Keratinocyte (primary cell): ENCODE measurements around the gene MAP4K2. TPM values are rescaled to one million over a fixed set of nuclear protein-coding genes. Genes with fewer than 3 reads are reported as not detected.

Source experiments
- DNase-seq: peaks from one replicate; pipeline ENCODE4 v3.0.0-alpha.2; 2011; ENCODE audit warnings: low read depth, missing footprints, low spot score
- FAIRE-seq: peaks from 2 replicates; lab custom pipeline; 2011; peaks lifted over from hg19 to GRCh38; lab: Jason Lieb, UNC
- H2AFZ ChIP-seq: 2 replicates; pipeline ENCODE4 v1.6.0; 2012; ENCODE audit warnings: low read length, control low read depth, inconsistent platforms; ENCODE audit not compliant: control insufficient read depth
- H3K27ac ChIP-seq: 2 replicates; pipeline ENCODE4 v1.5.1; 2011; ENCODE audit warnings: low read length; ENCODE audit not compliant: control insufficient read depth, insufficient read depth
- H3K27me3 ChIP-seq: 3 replicates; pipeline ENCODE4 v1.6.0; 2011; ENCODE audit warnings: low read length; ENCODE audit not compliant: control insufficient read depth, insufficient read depth; ENCODE audit errors: extremely low read depth
- H3K36me3 ChIP-seq, 2 experiments: 2 replicates in 1 of 2; 3 replicates in 1 of 2; pipeline ENCODE4 v1.5.1; 2011; ENCODE audit warnings: low read length in 2 of 2, mild to moderate bottlenecking in 1 of 2; ENCODE audit not compliant: control insufficient read depth in 2 of 2, insufficient read depth in 2 of 2; ENCODE audit errors: extremely low read depth in 1 of 2
- H3K4me1 ChIP-seq: 3 replicates; pipeline ENCODE4 v1.5.1; 2011; ENCODE audit warnings: low read length; ENCODE audit not compliant: control insufficient read depth, insufficient read depth; ENCODE audit errors: extremely low read depth
- H3K4me2 ChIP-seq: 3 replicates; pipeline ENCODE4 v1.6.0; 2011; ENCODE audit warnings: low read depth, low read length; ENCODE audit not compliant: control insufficient read depth, insufficient read depth; ENCODE audit errors: extremely low read depth
- H3K4me3 ChIP-seq, 3 experiments: fragments of 200-600 bp in 1 of 3; sonication (generic) in 1 of 3; 2 replicates in 2 of 3; 3 replicates in 1 of 3; pipeline ENCODE4 v1.5.1; 2011 to 2016; ENCODE audit warnings: low read length in 3 of 3, mild to moderate bottlenecking in 3 of 3, control low read depth in 2 of 3, inconsistent platforms in 1 of 3, low read depth in 1 of 3, mixed read lengths in 1 of 3, mixed run types in 1 of 3, moderate library complexity in 1 of 3; ENCODE audit not compliant: control insufficient read depth in 2 of 3, insufficient read depth in 2 of 3; ENCODE audit errors: extremely low read depth in 1 of 3
- H3K79me2 ChIP-seq: 2 replicates; pipeline ENCODE4 v1.6.0; 2012; ENCODE audit warnings: low read length; ENCODE audit not compliant: control insufficient read depth, insufficient read depth
- H3K9ac ChIP-seq: 3 replicates; pipeline ENCODE4 v1.6.0; 2011; ENCODE audit warnings: low read length; ENCODE audit not compliant: control insufficient read depth, insufficient read depth; ENCODE audit errors: extremely low read depth
- H3K9me1 ChIP-seq: 3 replicates; pipeline ENCODE4 v1.6.0; 2011; ENCODE audit warnings: low read length; ENCODE audit not compliant: control insufficient read depth, insufficient read depth; ENCODE audit errors: extremely low read depth
- H3K9me3 ChIP-seq: 2 replicates; pipeline ENCODE4 v1.5.1; 2012; ENCODE audit warnings: low read depth, low read length; ENCODE audit not compliant: control insufficient read depth
- H4K20me1 ChIP-seq: 3 replicates; pipeline ENCODE4 v1.6.0; 2011; ENCODE audit warnings: low read length; ENCODE audit not compliant: control insufficient read depth, insufficient read depth; ENCODE audit errors: extremely low read depth
- EZH2 ChIP-seq: IDR thresholded peaks from one replicate; pipeline ENCODE4 v1.6.1; 2012; ENCODE audit warnings: inconsistent platforms, mild to moderate bottlenecking, low read length, moderate library complexity
- dilution Hi-C: fragments of 300-500 bp; cut with MboI; formaldehyde crosslinking; loops from one replicate; pipeline ENCODE4 v1.7.0; 2020; ENCODE audit warnings: low sequenced_read_pairs; ENCODE audit not compliant: extremely low pct_ligation_motif_present
- polyA plus RNA-seq, 5 experiments: library from polyadenylated mRNA; depleted of rRNA in 3 of 5; stranded (reverse) in 3 of 5; stranded (forward) in 1 of 5; unstranded in 1 of 5; fragments of >200 nt; gene quantifications; 1 replicate in 1 of 5; 2 replicates in 3 of 5; 3 replicates in 1 of 5; pipeline versions ENCODE4 v1.2.1 to v1.2.3, GENCODE V29; 2011 to 2012; ENCODE audit warnings: missing spikeins in 2 of 5, low read depth in 1 of 5, low replicate concordance in 1 of 5
- TF ChIP-seq, protein P1 (sequence below), 3 experiments: IDR thresholded peaks in 1 of 3; conservative IDR thresholded peaks in 1 of 3; optimal IDR thresholded peaks in 1 of 3; 2 replicates in 2 of 3; 3 replicates in 1 of 3; pipeline versions ENCODE3 to v1.5.1; 2011; ENCODE audit warnings: low read length in 3 of 3, mild to moderate bottlenecking in 3 of 3, moderate library complexity in 2 of 3, control low read depth in 1 of 3, inconsistent platforms in 1 of 3; ENCODE audit not compliant: insufficient read depth in 2 of 3; ENCODE audit errors: extremely low read depth in 1 of 3

The MAP4K2 gene
- polyA plus RNA-seq, 1 donor (not counting 4 experiments of a cell fraction or from before 2014, with no cell fraction given), result 6.7 TPM

DNA sequence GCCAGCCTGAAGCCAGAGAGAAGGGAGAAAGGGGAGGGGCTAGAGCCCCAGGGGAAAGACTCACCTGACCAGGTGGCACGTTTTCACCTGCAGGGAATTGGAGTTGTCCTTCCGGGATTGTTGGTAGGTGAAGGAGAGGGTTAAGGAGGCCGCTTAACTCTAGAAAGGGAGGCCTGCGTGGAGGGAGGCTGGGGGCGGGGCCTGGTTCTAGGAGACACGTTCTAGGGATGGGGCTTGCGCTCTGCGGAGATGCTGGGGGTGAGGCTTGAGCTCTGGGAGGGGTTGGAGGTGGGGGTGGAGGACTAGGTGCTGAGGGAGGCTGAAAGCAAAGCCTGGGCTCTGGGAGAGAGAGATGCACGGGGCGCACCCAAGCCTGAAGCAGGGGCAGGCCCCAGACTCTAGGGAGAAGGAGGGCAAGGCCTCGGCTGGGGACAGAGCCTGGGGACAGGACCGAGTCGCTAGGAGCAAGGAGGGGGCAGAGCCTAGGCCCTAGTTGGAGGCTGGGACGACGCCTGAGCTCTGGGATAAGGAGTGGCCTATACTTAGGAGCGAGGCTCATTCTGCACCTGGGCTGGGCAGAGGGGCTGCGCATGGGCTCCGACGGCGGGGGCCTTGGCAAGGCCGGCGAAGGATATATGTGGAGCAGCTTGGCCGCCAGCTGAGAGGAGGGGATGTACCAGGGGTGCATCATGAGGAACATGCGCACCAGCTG lies 61.5 kb downstream of the MAP4K2 start:
- H3K9me3 ChIP-seq, result no peaks in the 10 kb centered on the region
- no peak for DNase-seq
- H3K27ac ChIP-seq, result no peak overlapping the region
- H3K79me2 ChIP-seq, result no peaks in the 10 kb centered on the region
- dilution Hi-C loops, result no loop called here
- H3K9ac ChIP-seq, result no peak overlapping the region
- H2AFZ ChIP-seq, result no peak overlapping the region
- peaks cover 74% of the 10 kb centered on the region for H3K27me3 ChIP-seq
- no peaks in the 10 kb centered on the region for H3K9me1 ChIP-seq
- H3K4me1 ChIP-seq, result peaks cover 21% of the 10 kb centered on the region
- no peak overlapping the region for H3K4me2 ChIP-seq
- H3K36me3 ChIP-seq, result no peaks in the 10 kb centered on the region
- H3K4me3 ChIP-seq, result no peak overlapping the region
- TF ChIP-seq EZH2, result peak; percentile 20
- TF ChIP-seq, protein P1, sequence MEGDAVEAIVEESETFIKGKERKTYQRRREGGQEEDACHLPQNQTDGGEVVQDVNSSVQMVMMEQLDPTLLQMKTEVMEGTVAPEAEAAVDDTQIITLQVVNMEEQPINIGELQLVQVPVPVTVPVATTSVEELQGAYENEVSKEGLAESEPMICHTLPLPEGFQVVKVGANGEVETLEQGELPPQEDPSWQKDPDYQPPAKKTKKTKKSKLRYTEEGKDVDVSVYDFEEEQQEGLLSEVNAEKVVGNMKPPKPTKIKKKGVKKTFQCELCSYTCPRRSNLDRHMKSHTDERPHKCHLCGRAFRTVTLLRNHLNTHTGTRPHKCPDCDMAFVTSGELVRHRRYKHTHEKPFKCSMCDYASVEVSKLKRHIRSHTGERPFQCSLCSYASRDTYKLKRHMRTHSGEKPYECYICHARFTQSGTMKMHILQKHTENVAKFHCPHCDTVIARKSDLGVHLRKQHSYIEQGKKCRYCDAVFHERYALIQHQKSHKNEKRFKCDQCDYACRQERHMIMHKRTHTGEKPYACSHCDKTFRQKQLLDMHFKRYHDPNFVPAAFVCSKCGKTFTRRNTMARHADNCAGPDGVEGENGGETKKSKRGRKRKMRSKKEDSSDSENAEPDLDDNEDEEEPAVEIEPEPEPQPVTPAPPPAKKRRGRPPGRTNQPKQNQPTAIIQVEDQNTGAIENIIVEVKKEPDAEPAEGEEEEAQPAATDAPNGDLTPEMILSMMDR (optimal IDR thresholded peaks at IDR 0.05 in 1 of 3, IDR thresholded peaks at IDR 0.05 in 1 of 3, conservative IDR thresholded peaks at IDR 0.05 in 1 of 3; ENCODE audit: extremely low read depth in 1 of 3, insufficient read depth in 2 of 3, low read length in 3 of 3), result no peak
- no peak for FAIRE-seq
- no peaks in the 10 kb centered on the region for H4K20me1 ChIP-seq

DNA sequence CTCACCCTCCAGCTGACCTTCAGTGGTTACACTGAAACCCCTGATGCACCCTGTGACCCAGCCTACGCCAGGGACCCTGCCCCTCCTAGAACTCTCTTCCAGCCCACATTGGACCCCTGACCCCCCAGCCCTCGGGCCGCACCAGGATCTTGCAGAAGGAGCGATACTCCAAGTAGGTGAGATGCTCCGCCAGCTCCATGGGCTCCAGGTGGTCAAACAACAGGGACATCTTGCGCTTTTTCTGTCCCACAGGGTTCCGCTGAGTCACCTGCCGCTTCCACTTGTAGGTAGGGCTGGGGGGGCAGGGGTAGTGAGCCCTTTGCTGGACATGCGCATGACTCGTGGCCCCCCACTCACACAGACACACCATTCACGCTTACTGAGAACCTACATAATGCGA lies 63.1 kb downstream of the MAP4K2 start:
- DNase-seq, result no peak
- no peak overlapping the region for H3K27ac ChIP-seq
- no peaks in the 10 kb centered on the region for H3K79me2 ChIP-seq
- no peak overlapping the region for H2AFZ ChIP-seq
- no peaks in the 10 kb centered on the region for H3K36me3 ChIP-seq
- H3K4me2 ChIP-seq, result no peak overlapping the region
- TF ChIP-seq EZH2, result no peak
- TF ChIP-seq, protein P1 (optimal IDR thresholded peaks at IDR 0.05 in 1 of 3, IDR thresholded peaks at IDR 0.05 in 1 of 3, conservative IDR thresholded peaks at IDR 0.05 in 1 of 3; ENCODE audit: extremely low read depth in 1 of 3, insufficient read depth in 2 of 3, low read length in 3 of 3), result no peak
- dilution Hi-C loops, result no loop called here
- H3K27me3 ChIP-seq, result peaks cover 65% of the 10 kb centered on the region
- no peaks in the 10 kb centered on the region for H3K9me1 ChIP-seq
- H3K9me3 ChIP-seq, result no peaks in the 10 kb centered on the region
- FAIRE-seq, result no peak
- H4K20me1 ChIP-seq, result no peaks in the 10 kb centered on the region
- H3K4me3 ChIP-seq, result no peak overlapping the region
- no peak overlapping the region for H3K9ac ChIP-seq
- H3K4me1 ChIP-seq, result peaks cover 17% of the 10 kb centered on the region
